ENCODE measurements around the gene DYNC2I2. TPM values are rescaled to one million over a fixed set of nuclear protein-coding genes. Genes with fewer than 3 reads are reported as not detected.

DYNC2I2 gene
- total RNA-seq, 1 experiment from 2014 or later: 225 TPM

DNA sequence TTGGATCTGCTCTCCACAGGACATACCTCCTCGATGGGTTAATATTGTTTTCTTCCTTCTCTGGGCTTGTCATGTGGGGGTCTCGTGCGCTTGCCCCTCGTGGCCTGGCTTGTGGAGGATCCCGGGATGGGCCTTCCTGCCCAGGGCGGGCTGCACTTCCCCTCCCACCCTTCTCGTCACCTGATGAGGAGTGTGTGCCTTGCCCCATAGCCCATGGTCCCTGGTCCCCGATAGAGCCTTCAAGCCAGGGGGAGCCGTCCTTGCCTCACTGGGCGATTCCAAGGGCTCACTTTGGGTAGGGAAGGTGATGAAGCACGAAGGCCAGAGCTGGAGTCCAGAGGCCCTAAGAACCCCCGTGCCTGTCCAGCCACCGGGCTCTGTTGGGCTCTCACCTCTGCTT lies 28.7 kb downstream of the DYNC2I2 start:
- Histone ChIP-seq H3F3A (ENCODE audit: insufficient read depth, low read depth) (peaks cover 23% of the 10 kb centered on the region; the same call in 1 of the 2 replicates), H3K36me3 (ENCODE audit: low read depth) (no peaks in the 10 kb centered on the region; the same call in 1 of the 2 replicates), H3K4me2 (no peak overlapping the region), H3K27ac (no peak overlapping the region), H3K4me1 (replicated peaks; ENCODE audit: insufficient read depth) (no peaks in the 10 kb centered on the region), H3K4me3 (no peak overlapping the region), H3K79me2 (ENCODE audit: low read depth) (no peaks in the 10 kb centered on the region), H2AFZ (no peak overlapping the region), H4K20me1 (ENCODE audit: insufficient read depth) (no peaks in the 10 kb centered on the region; the same call in 1 of the 2 replicates), H3K9me3 (ENCODE audit: insufficient read depth, low read depth) (no peaks in the 10 kb centered on the region), H3K27me3 (ENCODE audit: insufficient read depth, low read depth) (no peaks in the 10 kb centered on the region), H3K9me2 (ENCODE audit: insufficient read depth) (no peaks in the 10 kb centered on the region)
- ChIA-PET CTCF (no interaction called here), POLR2A (ENCODE audit: unreplicated experiment) (no interaction called here)
- TF ChIP-seq EZH2 (IDR thresholded peaks at IDR 0.05; ENCODE audit: low read depth): no peak
- TF ChIP-seq, protein P1, sequence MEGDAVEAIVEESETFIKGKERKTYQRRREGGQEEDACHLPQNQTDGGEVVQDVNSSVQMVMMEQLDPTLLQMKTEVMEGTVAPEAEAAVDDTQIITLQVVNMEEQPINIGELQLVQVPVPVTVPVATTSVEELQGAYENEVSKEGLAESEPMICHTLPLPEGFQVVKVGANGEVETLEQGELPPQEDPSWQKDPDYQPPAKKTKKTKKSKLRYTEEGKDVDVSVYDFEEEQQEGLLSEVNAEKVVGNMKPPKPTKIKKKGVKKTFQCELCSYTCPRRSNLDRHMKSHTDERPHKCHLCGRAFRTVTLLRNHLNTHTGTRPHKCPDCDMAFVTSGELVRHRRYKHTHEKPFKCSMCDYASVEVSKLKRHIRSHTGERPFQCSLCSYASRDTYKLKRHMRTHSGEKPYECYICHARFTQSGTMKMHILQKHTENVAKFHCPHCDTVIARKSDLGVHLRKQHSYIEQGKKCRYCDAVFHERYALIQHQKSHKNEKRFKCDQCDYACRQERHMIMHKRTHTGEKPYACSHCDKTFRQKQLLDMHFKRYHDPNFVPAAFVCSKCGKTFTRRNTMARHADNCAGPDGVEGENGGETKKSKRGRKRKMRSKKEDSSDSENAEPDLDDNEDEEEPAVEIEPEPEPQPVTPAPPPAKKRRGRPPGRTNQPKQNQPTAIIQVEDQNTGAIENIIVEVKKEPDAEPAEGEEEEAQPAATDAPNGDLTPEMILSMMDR (conservative IDR thresholded peaks at IDR 0.05): no peak
- BruUV-seq (replicated peaks): no TSS peak
- intact Hi-C loops (cut with micrococcal nuclease; ENCODE audit: unreplicated experiment): no loop called here
- no peak for DNase-seq

DNA sequence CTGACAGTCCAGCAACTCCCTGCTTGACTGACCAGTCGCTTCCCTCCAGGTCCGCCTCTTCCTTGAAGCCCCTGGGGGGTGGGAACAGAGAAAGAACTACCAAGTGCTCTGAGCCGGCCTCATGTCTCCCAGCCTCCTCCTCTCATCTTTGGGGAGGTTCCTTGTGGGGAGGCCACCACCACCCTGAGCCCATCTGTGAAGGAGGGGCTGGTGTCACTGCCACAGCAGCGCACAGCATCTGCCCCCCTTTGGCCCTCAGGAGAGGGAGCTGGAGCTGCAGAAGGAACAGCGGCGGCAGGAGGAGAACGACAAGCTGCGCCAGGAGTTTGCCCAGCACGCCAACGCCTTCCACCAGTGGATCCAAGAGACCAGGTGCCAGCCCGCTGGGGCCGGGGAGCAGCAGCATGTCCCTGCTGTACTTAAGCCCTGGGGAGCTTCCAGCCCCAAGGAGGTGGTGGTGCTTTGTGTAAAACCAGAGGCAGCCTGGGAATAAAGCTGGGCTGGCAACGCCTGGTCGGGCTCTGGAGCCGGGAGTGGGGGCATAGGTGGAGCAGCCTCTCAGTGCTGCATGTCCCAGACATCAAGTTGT lies 29.4 kb downstream of the DYNC2I2 start:
- no peak overlapping the region for H2AFZ ChIP-seq
- no TSS peak for BruUV-seq (replicated peaks)
- no peaks in the 10 kb centered on the region for H3K79me2 ChIP-seq (ENCODE audit: low read depth)
- no peaks in the 10 kb centered on the region for H3K9me3 ChIP-seq (ENCODE audit: insufficient read depth, low read depth)
- DNase-seq: no peak
- no peaks in the 10 kb centered on the region for H3K4me1 ChIP-seq (replicated peaks; ENCODE audit: insufficient read depth)
- H3F3A ChIP-seq (ENCODE audit: insufficient read depth, low read depth): peaks cover 21% of the 10 kb centered on the region; the same call in 1 of the 2 replicates
- H3K4me2 ChIP-seq: no peak overlapping the region
- H3K27ac ChIP-seq: no peak overlapping the region
- ChIA-PET CTCF (no interaction called here), POLR2A (ENCODE audit: unreplicated experiment) (no interaction called here)
- intact Hi-C loops (cut with micrococcal nuclease; ENCODE audit: unreplicated experiment): no loop called here
- no peaks in the 10 kb centered on the region for H3K27me3 ChIP-seq (ENCODE audit: insufficient read depth, low read depth)
- no peak overlapping the region for H3K4me3 ChIP-seq
- H4K20me1 ChIP-seq (ENCODE audit: insufficient read depth): no peaks in the 10 kb centered on the region; the same call in 1 of the 2 replicates
- H3K36me3 ChIP-seq (ENCODE audit: low read depth): no peaks in the 10 kb centered on the region; the same call in 1 of the 2 replicates
- H3K9me2 ChIP-seq (ENCODE audit: insufficient read depth): no peaks in the 10 kb centered on the region
- TF ChIP-seq, protein P1 (conservative IDR thresholded peaks at IDR 0.05): no peak
- no peak for TF ChIP-seq EZH2 (IDR thresholded peaks at IDR 0.05; ENCODE audit: low read depth)

DNA sequence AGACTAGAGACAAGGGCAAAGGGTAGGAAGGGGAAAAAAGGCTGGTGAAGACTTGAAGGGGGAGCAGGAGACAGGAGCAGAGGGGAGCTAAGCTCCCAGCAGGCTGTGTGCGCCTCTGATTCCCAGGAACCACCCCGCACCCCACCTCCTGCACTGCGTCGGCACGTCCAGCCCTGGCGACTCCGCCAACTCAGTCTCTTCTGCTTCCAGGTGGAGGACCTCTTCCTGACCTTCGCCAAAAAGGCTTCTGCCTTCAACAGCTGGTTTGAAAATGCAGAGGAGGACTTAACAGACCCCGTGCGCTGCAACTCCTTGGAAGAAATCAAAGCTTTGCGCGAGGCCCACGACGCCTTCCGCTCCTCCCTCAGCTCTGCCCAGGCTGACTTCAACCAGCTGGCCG lies 30.5 kb downstream of the DYNC2I2 start:
- H3K9me3 ChIP-seq (ENCODE audit: insufficient read depth, low read depth): no peaks in the 10 kb centered on the region
- H3F3A ChIP-seq (ENCODE audit: insufficient read depth, low read depth): peaks cover 17% of the 10 kb centered on the region; the same call in 1 of the 2 replicates
- H3K36me3 ChIP-seq (ENCODE audit: low read depth): peaks cover 2% of the 10 kb centered on the region; the same call in 1 of the 2 replicates
- H3K4me3 ChIP-seq: no peak overlapping the region
- no peak overlapping the region for H2AFZ ChIP-seq
- no peaks in the 10 kb centered on the region for H3K79me2 ChIP-seq (ENCODE audit: low read depth)
- no peak overlapping the region for H3K4me2 ChIP-seq
- TF ChIP-seq, protein P1 (conservative IDR thresholded peaks at IDR 0.05): no peak
- no peak for TF ChIP-seq EZH2 (IDR thresholded peaks at IDR 0.05; ENCODE audit: low read depth)
- CTCF ChIA-PET: interaction anchor here (0.5 to 0.7 kb wide), 2 partner anchors 16 to 651 kb away, joined by 3 read pairs; no protein-coding TSS in a partner anchor
- H4K20me1 ChIP-seq (ENCODE audit: insufficient read depth): no peaks in the 10 kb centered on the region; the same call in 1 of the 2 replicates
- H3K4me1 ChIP-seq (replicated peaks; ENCODE audit: insufficient read depth): no peaks in the 10 kb centered on the region
- no peak for DNase-seq
- intact Hi-C loops (cut with micrococcal nuclease; ENCODE audit: unreplicated experiment): no loop called here
- no peaks in the 10 kb centered on the region for H3K27me3 ChIP-seq (ENCODE audit: insufficient read depth, low read depth)
- POLR2A ChIA-PET (ENCODE audit: unreplicated experiment): interaction anchor here (0.6 kb wide), 1 partner anchor 149 kb away, joined by 3 read pairs; no protein-coding TSS in a partner anchor
- no TSS peak for BruUV-seq (replicated peaks)
- no peak overlapping the region for H3K27ac ChIP-seq
- H3K9me2 ChIP-seq (ENCODE audit: insufficient read depth): no peaks in the 10 kb centered on the region
